GM19035 (cell line): ENCODE measurements around the gene IKZF1.

ENCODE experiments used
- ATAC-seq: cut with Tn5 transposase; IDR thresholded peaks from one replicate; pipeline ENCODE4 v1.9.1; 2021; ENCODE audit not compliant: unreplicated experiment

Gene IKZF1

GRCh38 chr7:50352751-50353150 lies 48.2 kb downstream of the IKZF1 start:
- no peak for ATAC-seq

GRCh38 chr7:50353201-50353600 lies 48.7 kb downstream of the IKZF1 start:
- no peak for ATAC-seq

GRCh38 chr7:50353894-50354595 lies 49.5 kb downstream of the IKZF1 start:
- no peak for ATAC-seq

GRCh38 chr7:50355817-50356178 lies 51.3 kb downstream of the IKZF1 start:
- no peak for ATAC-seq

GRCh38 chr7:50356212-50356944 lies 51.9 kb downstream of the IKZF1 start:
- no peak for ATAC-seq

- ATAC-seq, result no peak
Observed at GRCh38 chr7:50356945-50357268, 52.4 kb downstream of the IKZF1 start.

GRCh38 chr7:50357426-50357825 lies 52.9 kb downstream of the IKZF1 start:
- no peak for ATAC-seq

GRCh38 chr7:50358041-50358705 lies 53.7 kb downstream of the IKZF1 start:
- no peak for ATAC-seq

GRCh38 chr7:50358779-50359178 lies 54.3 kb downstream of the IKZF1 start:
- no peak for ATAC-seq

GRCh38 chr7:50359258-50359994 lies 54.9 kb downstream of the IKZF1 start:
- no peak for ATAC-seq

- ATAC-seq, result no peak
Observed at GRCh38 chr7:50359995-50360925, 55.7 kb downstream of the IKZF1 start.

- ATAC-seq, result no peak
Observed at GRCh38 chr7:50362142-50362541, 57.6 kb downstream of the IKZF1 start.

- ATAC-seq, result no peak
Observed at GRCh38 chr7:50362712-50363282, 58.3 kb downstream of the IKZF1 start.

GRCh38 chr7:50363327-50364060 lies 59.0 kb downstream of the IKZF1 start:
- no peak for ATAC-seq

- ATAC-seq, result no peak
Observed at GRCh38 chr7:50364645-50365044, 60.1 kb downstream of the IKZF1 start.

- no peak for ATAC-seq
Observed at GRCh38 chr7:50366311-50366710, 61.8 kb downstream of the IKZF1 start.

GRCh38 chr7:50367100-50367499 lies 62.6 kb downstream of the IKZF1 start:
- no peak for ATAC-seq

- ATAC-seq, result no peak
Observed at GRCh38 chr7:50367570-50367969, 63.1 kb downstream of the IKZF1 start.

- no peak for ATAC-seq
Observed at GRCh38 chr7:50368366-50368765, 63.9 kb downstream of the IKZF1 start.
